HepG2 (cell line): Measurements from ENCODE around the gene PNPLA2. TPM values are rescaled to one million over a fixed set of nuclear protein-coding genes. Genes with fewer than 3 reads are reported as not detected.

ENCODE experiments used
- ARHGAP35 ChIP-seq: sonication (generic); formaldehyde crosslinking; IDR thresholded peaks from 2 replicates; pipeline ENCODE4 v1.9.0; 2022; ENCODE audit warnings: mild to moderate bottlenecking, inconsistent platforms, moderate library complexity, missing genetic modification reagents, borderline replicate concordance
- ASH2L ChIP-seq: fragments of 300-600, 200-600 bp; sonication (generic); IDR thresholded peaks from 2 replicates; pipeline ENCODE4 v1.7.0; 2017; ENCODE audit warnings: low read depth, mild to moderate bottlenecking, moderate library complexity, mixed read lengths, low read length; ENCODE audit not compliant: insufficient read length
- ATF7-NPFF ChIP-seq: sonication (generic); formaldehyde crosslinking; IDR thresholded peaks from 2 replicates; pipeline ENCODE4 v1.8.1; 2023; ENCODE audit warnings: mild to moderate bottlenecking, low read depth, missing genetic modification reagents, moderate library complexity
- ELF3 ChIP-seq: IDR thresholded peaks from 2 replicates; pipeline ENCODE4 v1.6.1; 2016; ENCODE audit warnings: missing genetic modification reagents, missing compliant biosample characterization
- GATAD2A ChIP-seq: IDR thresholded peaks from 2 replicates; pipeline ENCODE4 v1.6.1; 2016
- GLMP ChIP-seq: sonication (generic); formaldehyde crosslinking; IDR thresholded peaks from 2 replicates; pipeline ENCODE4 v1.9.0; 2021; ENCODE audit warnings: missing genetic modification reagents, mild to moderate bottlenecking, borderline replicate concordance
- HES4 ChIP-seq: sonication (generic); formaldehyde crosslinking; IDR thresholded peaks from 2 replicates; pipeline ENCODE4 v1.9.0; 2021; ENCODE audit warnings: mild to moderate bottlenecking, missing genetic modification reagents, borderline replicate concordance
- HOXA9 ChIP-seq: sonication (generic); formaldehyde crosslinking; IDR thresholded peaks from 2 replicates; pipeline ENCODE4 v1.8.1; 2022; ENCODE audit warnings: missing genetic modification reagents, mild to moderate bottlenecking, moderate library complexity, borderline replicate concordance
- KLF15 ChIP-seq: sonication (generic); formaldehyde crosslinking; IDR thresholded peaks from 2 replicates; pipeline ENCODE4 v1.8.1; 2023; ENCODE audit warnings: borderline replicate concordance, mild to moderate bottlenecking, inconsistent platforms, missing genetic modification reagents, mixed read lengths
- MXI1 ChIP-seq: IDR thresholded peaks from 3 replicates; pipeline ENCODE4 v1.6.1; 2012; ENCODE audit warnings: low read depth, low read length, inconsistent platforms, borderline replicate concordance
- PAX8 ChIP-seq: sonication (generic); formaldehyde crosslinking; IDR thresholded peaks from 2 replicates; pipeline ENCODE4 v1.8.0; 2022; ENCODE audit warnings: mild to moderate bottlenecking, missing genetic modification reagents, borderline replicate concordance
- POLR2G ChIP-seq: fragments of 200-400 bp; formaldehyde crosslinking; IDR thresholded peaks from 2 replicates; pipeline ENCODE4 v1.6.1; 2018; ENCODE audit warnings: mild to moderate bottlenecking, low read depth, low read length, moderate library complexity
- RARA ChIP-seq: IDR thresholded peaks from 2 replicates; pipeline ENCODE4 v1.6.1; 2016; ENCODE audit warnings: missing genetic modification reagents, missing compliant biosample characterization
- RFX3 ChIP-seq: IDR thresholded peaks from 2 replicates; pipeline ENCODE4 v1.6.1; 2016; ENCODE audit warnings: missing biosample characterization, missing genetic modification reagents
- SOX5 ChIP-seq: IDR thresholded peaks from 2 replicates; pipeline ENCODE4 v1.6.1; 2016; ENCODE audit warnings: borderline replicate concordance
- TFAP4 ChIP-seq: sonication (generic); IDR thresholded peaks from 2 replicates; pipeline ENCODE4 v1.6.1; 2016; ENCODE audit warnings: low read depth, borderline replicate concordance
- ZBTB38 ChIP-seq: sonication (generic); formaldehyde crosslinking; IDR thresholded peaks from 2 replicates; pipeline ENCODE4 v1.5.1; 2020; ENCODE audit warnings: mild to moderate bottlenecking, missing genetic modification reagents
- ZFP36L1 ChIP-seq: sonication (generic); formaldehyde crosslinking; IDR thresholded peaks from 2 replicates; pipeline ENCODE4 v1.8.0; 2022; ENCODE audit warnings: mild to moderate bottlenecking, missing genetic modification reagents, moderate library complexity
- ZHX1 ChIP-seq: sonication (generic); formaldehyde crosslinking; IDR thresholded peaks from 2 replicates; pipeline ENCODE4 v1.8.1; 2022; ENCODE audit warnings: low read depth, mild to moderate bottlenecking, missing genetic modification reagents
- ZNF121 ChIP-seq: sonication (generic); formaldehyde crosslinking; IDR thresholded peaks from 2 replicates; pipeline ENCODE4 v1.5.0; 2020; ENCODE audit warnings: mild to moderate bottlenecking, missing genetic modification reagents
- ZNF18 ChIP-seq: sonication (generic); formaldehyde crosslinking; IDR thresholded peaks from 2 replicates; pipeline ENCODE4 v1.8.0; 2022; ENCODE audit warnings: mild to moderate bottlenecking, missing genetic modification reagents; ENCODE audit not compliant: insufficient replicate concordance
- ZNF44 ChIP-seq: sonication (generic); formaldehyde crosslinking; IDR thresholded peaks from 2 replicates; pipeline ENCODE4 v1.5.1; 2020; ENCODE audit warnings: mild to moderate bottlenecking, missing genetic modification reagents
- ZNF670 ChIP-seq: sonication (generic); formaldehyde crosslinking; IDR thresholded peaks from 2 replicates; pipeline ENCODE4 v1.8.0; 2022; ENCODE audit warnings: mild to moderate bottlenecking, missing genetic modification reagents, borderline replicate concordance
- polyA plus RNA-seq, 8 experiments: library from polyadenylated mRNA; depleted of rRNA in 3 of 8; stranded (reverse) in 7 of 8; unstranded in 1 of 8; fragments of >200 nt; fragmentation: Illumina TruSeq in 4 of 8; extraction: Trizol in 4 of 8; gene quantifications; 2 replicates each; pipeline versions ENCODE4 v1.2.1 to v1.2.3, GENCODE V29; 2011 to 2016; ENCODE audit warnings: low read depth in 4 of 8, missing spikeins in 1 of 8, mixed read lengths in 1 of 8; ENCODE audit not compliant: insufficient read depth in 1 of 8
- total RNA-seq, 5 experiments: library from RNA; depleted of rRNA; stranded (reverse); fragments of >200 nt; fragmentation: Illumina TruSeq; extraction: Trizol; gene quantifications; 2 replicates each; pipeline ENCODE4 v1.2.3, GENCODE V29; 2016; ENCODE audit warnings: low read depth in 1 of 5

The PNPLA2 gene
- total and polyA plus RNA-seq, 2 of the 13 experiments (the other 11 are each of a cell fraction or from before 2014, with no cell fraction given), result 10.5 to 43.2 TPM

GRCh38 chr11:797296-798092 lies 21.2 kb upstream of the PNPLA2 start (continued):
- TF ChIP-seq GLMP (CRISPR knock-in tag) (no peak), HOXA9 (CRISPR knock-in tag) (no peak), PAX8 (CRISPR knock-in tag) (0 out of 2 replicates have a peak, but pooled peaks have one; percentile 24), ZNF18 (CRISPR knock-in tag) (peak; percentile 78), ZFP36L1 (no peak), ZNF121 (no peak), ZHX1 (CRISPR knock-in tag) (no peak), GATAD2A (CRISPR knock-in tag) (peak; percentile 4; the same call in 1 of the 2 replicates), ZNF44 (CRISPR knock-in tag) (0 out of 2 replicates have a peak, but pooled peaks have one; percentile 35), ELF3 (CRISPR knock-in tag) (no peak), ASH2L (peak; percentile 30), RFX3 (peak; percentile 80), ZBTB38 (peak; percentile 49; the same call in 1 of the 2 replicates), KLF15 (CRISPR knock-in tag) (peak; percentile 71; the same call in 1 of the 2 replicates), HES4 (CRISPR knock-in tag) (no peak), MXI1 (peak; percentile 62; the same call in 1 of the 3 replicates), ATF7-NPFF (peak; percentile 58; the same call in 1 of the 2 replicates), RARA (no peak), ZNF670 (CRISPR knock-in tag) (0 out of 2 replicates have a peak, but pooled peaks have one; percentile 58), ARHGAP35 (0 out of 2 replicates have a peak, but pooled peaks have one; percentile 69), TFAP4 (peak; percentile 95), SOX5 (CRISPR knock-in tag) (0 out of 2 replicates have a peak, but pooled peaks have one; percentile 6), POLR2G (0 out of 2 replicates have a peak, but pooled peaks have one; percentile 14)
